T-helper 1 cell (primary cell): ENCODE measurements around the gene GALNT14.

ENCODE experiments used
- DNase-seq, 5 donors: peaks; one replicate each; pipeline ENCODE4 v3.0.0-alpha.2; 2012 to 2020

Gene GALNT14

DNA sequence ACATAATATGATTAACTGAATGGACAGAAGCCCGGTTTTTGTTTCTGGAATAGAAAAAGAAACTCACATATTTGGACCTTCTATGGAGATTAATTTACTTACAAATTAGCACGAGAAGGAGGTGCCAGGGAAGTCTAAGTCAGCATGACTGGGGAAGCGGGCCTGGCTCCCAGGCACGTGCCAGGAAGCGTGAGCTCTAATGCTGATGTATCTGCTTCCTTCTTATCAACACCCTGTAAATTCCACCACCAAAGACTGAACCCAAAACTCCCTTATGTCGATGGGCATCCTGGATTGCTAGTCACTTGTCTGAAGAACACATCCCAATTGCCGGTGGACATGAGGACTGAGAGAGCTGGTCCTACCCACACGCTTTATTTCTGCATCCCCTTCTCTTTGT is 134.5 kb downstream of the GALNT14 start:
- DNase-seq: no peak

- no peak for DNase-seq
Observed at GRCh38 chr2:31002537-31003150, 135.6 kb downstream of the GALNT14 start.

DNA sequence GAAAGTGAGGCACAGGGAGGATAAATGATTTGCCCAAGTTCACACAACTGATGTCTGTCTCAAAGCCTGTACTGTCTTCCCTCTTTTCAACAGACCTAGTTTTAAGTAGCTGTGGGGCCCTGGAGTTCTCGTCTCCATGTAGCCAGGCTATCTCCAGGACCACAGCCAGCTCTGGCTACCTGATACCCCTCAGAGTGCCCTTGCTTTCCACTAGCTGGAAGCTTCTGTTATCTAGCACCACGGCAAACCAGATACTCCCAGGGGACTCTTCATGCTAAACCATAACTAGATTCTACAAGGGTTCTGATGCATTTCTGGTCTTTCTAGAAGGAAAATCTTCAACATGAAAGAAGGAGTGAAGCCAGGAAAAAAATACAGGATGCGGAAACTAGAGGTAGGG is 137.3 kb downstream of the GALNT14 start:
- no peak for DNase-seq

DNA sequence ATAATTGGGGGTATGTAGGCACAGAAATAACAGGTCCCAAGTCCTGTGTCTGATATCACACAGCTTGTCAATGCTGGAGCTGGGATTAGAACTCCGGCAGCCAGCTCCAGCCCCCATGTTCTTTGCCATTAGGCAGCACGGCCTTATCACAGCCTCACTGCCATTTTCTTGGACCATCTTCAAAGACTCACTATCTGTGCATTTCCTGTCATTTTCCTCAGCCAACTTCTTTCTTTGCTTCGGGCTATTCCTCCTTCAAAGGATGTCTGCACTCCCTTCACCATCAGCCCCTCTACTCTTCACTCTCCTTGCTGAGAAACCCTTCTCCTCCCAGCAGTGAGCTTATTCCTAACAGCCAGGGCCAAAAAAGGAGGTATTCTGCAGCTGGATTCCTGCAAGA is 139.6 kb downstream of the GALNT14 start:
- no peak for DNase-seq

DNA sequence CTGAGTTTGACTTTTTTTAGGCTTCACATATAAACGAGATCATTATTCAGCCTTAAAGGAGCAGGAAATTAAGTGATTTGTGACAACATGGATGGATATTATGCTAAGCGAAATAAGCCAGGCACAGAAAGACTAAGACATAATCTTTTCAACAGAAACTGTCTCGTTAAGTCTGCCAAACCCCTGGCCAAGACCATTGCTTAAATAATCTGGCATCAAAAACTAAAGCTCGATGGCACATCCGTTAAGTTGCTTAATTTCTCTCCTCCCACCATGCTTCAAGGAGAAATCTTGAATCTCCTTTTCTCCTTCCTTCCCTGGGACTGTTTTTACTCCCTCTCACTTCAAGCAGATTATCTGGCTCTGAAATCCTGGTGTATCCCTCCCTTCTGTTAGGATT is 140.3 kb downstream of the GALNT14 start:
- DNase-seq: no peak

DNA sequence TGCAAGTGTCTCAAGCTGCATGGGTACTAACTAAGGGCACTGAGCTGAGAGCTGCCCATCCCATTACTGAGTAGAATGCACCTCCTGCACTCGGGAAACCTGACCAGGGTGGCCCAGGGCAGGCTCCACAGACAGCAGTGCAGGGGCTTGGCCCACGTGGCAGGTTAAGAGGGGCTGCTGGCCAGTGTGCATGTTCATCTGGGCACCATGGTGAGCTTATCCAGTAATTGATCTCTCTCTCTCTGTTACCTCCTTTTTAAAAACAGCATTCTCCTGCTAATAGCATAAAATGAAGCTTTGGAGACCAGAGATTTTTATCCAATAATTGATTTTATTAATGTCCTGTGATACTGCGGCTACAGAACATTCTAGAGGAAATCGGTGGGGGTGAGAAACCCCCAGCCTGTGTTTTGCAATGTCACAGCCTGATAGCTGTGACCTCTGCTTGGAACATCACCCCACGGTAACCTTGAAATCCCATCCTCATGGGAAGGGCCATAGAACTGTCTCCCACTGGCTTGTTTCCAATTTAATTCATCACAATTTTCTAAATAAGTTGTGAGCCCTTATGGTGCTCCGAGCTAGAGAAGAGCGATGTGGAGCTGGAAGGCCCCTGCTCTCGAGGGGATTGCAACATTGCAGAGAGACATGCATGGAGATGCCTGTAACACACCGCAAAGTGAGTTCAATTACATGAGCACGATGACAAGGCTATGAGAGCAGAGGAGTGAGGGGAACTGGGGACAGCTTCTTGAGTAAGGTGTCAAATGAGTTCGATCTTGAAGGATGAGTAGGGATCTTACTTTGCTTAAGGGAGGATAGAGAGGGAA is 143.8 kb downstream of the GALNT14 start:
- DNase-seq: no peak

DNA sequence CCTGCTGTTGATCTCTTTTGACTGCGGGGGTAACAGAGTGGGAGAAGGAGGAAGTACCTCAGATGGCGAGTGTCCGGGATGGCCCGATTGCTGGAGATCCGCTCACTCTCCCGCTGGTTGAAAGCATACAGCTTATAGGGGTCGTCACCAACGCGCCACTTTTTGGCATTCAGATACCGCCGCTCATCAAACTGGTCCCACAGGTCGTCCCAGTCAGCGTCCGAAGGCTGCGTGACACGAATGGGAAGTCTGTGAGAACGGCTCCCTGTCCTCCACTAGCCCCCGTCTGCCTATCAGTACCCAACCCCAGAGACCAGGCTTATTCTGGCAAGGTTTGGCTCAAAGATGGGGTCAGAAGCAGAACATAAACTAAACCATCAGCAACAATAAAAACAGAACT is 145.5 kb downstream of the GALNT14 start:
- no peak for DNase-seq

DNA sequence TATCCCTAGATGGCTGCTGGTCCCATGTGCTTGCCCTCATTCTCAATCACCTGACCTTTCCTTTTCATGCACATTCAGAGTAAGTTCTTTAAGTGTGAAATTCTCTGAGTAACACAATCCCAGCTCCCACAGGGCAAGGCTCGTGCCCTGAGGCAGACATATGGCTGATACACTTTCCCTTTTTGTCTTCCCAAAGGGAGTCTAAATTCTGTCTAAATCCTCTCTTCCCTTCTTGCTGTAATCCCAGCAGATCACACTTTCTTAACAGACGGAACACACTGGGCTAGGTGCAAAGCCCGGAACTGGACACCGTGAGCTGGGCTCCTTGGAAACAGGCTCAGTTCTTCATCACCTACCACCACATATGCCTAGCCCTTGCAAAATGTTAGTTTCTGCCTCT is 147.6 kb downstream of the GALNT14 start:
- DNase-seq: no peak

DNA sequence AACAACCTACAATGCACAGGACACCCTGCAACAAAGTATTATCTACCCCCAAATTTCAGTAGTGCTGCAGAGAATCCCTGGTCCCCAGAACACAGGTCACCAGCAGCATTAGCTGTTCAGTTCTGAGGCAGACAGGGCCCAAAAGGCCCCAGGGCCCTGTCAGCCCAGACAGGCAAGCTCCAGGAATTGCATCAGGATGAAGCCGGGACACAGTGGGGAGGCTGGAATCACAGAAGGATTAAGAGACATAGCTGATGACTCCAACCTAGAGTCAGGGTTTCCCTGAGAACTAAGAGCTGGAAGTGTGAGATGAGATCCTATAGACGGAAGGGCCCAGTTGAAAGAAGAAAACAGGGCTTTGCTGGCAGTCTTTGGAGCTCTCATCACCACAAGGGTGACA is 148.1 kb downstream of the GALNT14 start:
- no peak for DNase-seq

- no peak for DNase-seq
Observed at GRCh38 chr2:30989746-30990145, 148.5 kb downstream of the GALNT14 start.

- DNase-seq: no peak
Observed at GRCh38 chr2:30987566-30987965, 150.7 kb downstream of the GALNT14 start.

DNA sequence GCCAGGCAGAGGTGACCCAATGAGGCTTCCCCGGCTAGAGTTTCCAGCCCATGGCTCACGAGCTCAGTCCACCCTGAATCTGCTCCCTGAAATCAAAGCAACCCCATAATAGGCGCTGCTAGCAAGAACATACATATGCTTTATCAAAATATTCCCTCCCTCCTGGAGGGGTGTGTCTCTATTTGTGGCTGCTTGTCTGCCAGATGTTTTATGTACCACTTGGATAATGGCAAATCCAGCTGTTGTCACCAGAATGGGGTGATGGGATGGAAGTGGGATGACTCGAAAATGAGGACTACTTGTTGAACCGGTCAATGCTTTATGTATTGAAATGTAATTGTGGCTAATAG is 152.0 kb downstream of the GALNT14 start:
- DNase-seq: no peak

GRCh38 chr2:30985493-30986230 is 152.6 kb downstream of the GALNT14 start:
- no peak for DNase-seq

- no peak for DNase-seq
Observed at GRCh38 chr2:30984148-30984547, 154.1 kb downstream of the GALNT14 start.

- DNase-seq: no peak
Observed at GRCh38 chr2:30981510-30981909, 156.7 kb downstream of the GALNT14 start.

- no peak for DNase-seq
Observed at GRCh38 chr2:30981096-30981495, 157.1 kb downstream of the GALNT14 start.

DNA sequence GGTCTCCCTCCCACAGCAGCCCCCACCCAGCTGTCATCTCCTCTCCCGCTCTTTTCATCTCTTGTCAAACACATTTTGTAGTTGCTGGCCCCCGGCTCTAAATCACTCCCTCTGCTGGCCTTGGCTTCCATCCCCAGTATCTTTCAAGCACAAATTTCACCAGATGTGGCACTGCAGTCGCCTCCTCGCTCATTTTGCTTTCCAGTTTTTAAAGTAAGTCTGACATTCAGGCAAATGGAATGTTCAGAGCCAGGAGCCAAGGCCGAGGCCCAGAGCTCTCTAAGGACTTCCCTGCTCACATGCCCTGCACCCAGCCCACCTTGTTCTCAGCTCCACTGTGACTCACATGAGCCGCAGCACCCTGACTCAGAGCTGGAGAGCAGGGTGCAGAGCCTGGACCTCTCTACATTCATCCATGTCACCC is 158.4 kb downstream of the GALNT14 start:
- DNase-seq: no peak

- DNase-seq: no peak
Observed at GRCh38 chr2:30978854-30979253, 159.4 kb downstream of the GALNT14 start.

DNA sequence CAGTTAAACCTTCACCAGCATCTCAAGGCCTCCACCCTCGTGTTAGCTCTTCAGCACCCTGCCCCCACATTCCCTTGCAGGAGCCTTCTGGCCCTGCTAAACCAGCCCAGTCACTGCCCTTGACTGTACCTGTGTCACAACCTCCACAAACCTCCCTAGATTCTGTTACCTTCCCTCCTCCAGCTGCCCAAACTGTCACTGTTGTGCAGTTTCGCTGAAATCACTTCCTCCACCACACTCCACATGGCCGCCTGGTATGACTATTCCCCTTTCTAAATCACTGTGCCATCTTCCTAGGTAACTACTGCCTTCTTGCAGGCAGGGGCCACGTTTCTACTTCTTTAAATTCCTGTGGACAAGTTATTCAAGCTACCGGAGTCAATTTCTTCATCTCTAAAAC is 160.2 kb downstream of the GALNT14 start:
- DNase-seq: peak in 1 of 5 donors; percentile 32

GRCh38 chr2:30975156-30975555 is 163.1 kb downstream of the GALNT14 start:
- DNase-seq: no peak

GRCh38 chr2:30974554-30974953 is 163.7 kb downstream of the GALNT14 start:
- DNase-seq: no peak

DNA sequence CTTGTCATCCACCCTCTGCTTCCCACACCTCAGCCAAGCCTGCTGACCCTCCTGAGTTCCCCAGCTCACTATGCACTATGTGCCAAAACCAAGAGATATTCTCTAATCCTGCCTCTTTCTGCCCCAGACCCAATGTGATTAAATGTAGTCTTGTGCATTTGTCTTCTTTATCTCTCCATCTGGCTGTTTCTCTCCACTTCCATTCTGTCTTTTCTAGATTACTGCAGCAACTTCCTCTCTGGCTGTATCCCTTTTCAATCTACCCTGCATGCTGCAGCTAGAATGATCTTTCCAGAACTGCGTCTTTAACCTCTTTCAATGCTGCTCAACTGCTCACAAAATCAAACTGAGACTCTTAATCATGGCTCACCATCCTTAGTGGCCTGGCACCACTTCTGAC is 164.1 kb downstream of the GALNT14 start:
- no peak for DNase-seq

- DNase-seq: no peak
Observed at GRCh38 chr2:30971231-30972025, 166.8 kb downstream of the GALNT14 start.
